Putamen (tissue), 1 donor: ENCODE results near the gene BANP.
A peak's percentile ranks its signal among the peaks of the same experiment; 100 is the strongest.
"Not testable (repeated sequence)": the region's sequence is repeated elsewhere in the genome, so short reads cannot be mapped to it uniquely, and the experiment has no call there.

Experiments
- DNase-seq: peaks from one replicate; pipeline ENCODE4 v3.0.0-alpha.2; 2016; ENCODE audit warnings: low spot score

The BANP gene

GRCh38 chr16:88049561-88050545, 98.6 kb downstream of the BANP start:
- DNase-seq: no peak

- DNase-seq: no peak
These were observed 99.9 kb downstream of the BANP start for GRCh38 chr16:88050952-88051660.

- DNase-seq: no peak
These were observed 101.4 kb downstream of the BANP start for GRCh38 chr16:88052661-88053060.

- not testable (repeated sequence) for DNase-seq
These were observed 102.2 kb downstream of the BANP start for GRCh38 chr16:88053479-88053878.

- no peak for DNase-seq
These were observed 104.1 kb downstream of the BANP start for GRCh38 chr16:88055356-88055755.

- no peak for DNase-seq
These were observed 105.0 kb downstream of the BANP start for GRCh38 chr16:88056212-88056611.

DNA sequence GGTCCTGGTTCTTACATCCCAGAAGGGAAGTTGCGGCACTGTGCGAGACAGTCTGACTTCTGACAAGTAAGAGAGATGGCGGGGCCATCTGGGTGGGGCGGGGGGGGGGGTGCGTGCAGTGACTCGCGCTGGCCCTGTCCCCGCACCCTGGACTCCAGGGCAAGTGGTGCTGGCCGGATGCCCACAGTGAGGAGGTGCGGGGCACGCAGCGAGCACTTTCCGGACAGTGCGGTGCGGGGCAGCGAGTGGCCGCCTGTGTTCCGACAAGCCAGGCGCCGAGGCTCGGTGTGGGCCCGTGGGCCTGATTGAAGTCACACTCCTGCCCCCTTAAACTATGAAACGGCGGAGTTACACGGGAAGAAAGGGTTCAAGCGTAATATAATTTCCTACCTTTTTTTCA, 106.4 kb downstream of the BANP start:
- DNase-seq: no peak

DNA sequence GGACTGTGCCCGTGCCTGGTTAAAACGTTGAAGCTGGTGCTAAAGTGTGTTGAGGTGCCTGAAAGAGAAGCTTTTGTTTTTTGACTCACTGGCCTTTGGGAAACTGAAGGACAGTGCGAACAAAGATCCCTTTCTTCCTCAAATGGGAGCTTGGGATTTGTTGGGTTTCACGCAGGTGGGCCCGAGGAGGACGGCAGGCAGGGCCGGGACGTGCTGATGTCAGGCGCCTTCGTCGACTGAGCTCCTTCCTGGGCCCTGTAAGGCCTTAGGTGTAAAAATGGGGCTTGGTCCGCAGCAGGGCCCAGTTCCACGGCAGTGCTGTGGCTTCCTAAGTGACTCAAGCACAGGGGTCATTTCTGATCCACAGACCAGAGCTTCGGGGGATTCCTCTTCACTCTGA, 106.9 kb downstream of the BANP start:
- DNase-seq: no peak

DNA sequence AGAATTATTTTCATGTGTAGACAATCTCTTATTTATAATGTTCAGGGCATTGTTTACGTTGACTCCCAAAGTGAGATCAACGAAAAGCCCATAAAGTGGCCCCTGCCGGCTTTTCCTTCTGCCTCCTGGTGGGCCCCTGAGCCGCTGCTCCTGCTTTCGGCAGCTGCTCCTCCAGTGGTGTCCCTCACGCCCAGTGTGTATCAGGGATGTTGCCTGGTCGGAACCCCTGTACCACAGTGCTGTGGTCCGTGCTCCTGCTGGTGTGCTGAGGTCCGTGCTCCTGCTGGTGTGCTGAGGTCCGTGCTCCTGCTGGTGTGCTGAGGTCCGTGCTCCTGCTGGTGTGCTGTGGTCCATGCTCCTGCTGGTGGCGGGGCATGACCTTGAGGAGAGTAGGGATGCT, 107.6 kb downstream of the BANP start:
- no peak for DNase-seq

GRCh38 chr16:88059701-88060386, 108.6 kb downstream of the BANP start:
- DNase-seq: no peak

DNA sequence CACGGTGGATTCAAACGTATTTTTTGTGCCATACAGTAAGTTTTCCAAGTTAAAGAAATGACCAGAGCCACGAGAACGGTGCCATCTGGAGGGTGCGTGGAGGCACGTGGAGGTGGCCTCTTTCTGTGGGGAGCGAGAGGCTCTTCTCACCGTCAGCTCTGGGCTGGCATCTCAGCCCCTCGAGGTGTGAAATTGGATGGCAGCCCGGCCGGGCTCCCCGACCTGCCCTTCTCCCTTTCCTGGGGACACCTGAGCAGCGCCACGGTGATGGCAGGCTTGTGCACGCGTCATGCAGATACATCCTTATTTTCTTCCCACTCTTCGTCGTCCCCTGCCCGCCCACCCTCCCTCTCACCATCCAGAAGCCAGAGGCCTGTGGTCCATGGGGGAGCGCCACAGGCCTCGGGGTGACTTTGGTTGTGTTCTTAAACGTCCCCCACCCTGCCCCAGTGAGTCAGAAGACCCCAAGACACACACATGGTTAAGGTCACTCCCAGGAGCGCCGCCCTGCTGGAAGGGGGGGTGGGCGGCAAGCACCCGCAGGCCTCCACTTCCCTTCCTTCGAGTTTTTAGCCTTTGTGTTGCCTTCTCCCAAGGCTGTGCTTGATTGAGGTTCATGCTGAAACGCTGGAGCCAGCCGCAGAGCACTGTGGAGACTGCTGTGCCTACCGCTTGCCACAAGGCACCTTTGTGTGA, 109.4 kb downstream of the BANP start:
- no peak for DNase-seq

DNA sequence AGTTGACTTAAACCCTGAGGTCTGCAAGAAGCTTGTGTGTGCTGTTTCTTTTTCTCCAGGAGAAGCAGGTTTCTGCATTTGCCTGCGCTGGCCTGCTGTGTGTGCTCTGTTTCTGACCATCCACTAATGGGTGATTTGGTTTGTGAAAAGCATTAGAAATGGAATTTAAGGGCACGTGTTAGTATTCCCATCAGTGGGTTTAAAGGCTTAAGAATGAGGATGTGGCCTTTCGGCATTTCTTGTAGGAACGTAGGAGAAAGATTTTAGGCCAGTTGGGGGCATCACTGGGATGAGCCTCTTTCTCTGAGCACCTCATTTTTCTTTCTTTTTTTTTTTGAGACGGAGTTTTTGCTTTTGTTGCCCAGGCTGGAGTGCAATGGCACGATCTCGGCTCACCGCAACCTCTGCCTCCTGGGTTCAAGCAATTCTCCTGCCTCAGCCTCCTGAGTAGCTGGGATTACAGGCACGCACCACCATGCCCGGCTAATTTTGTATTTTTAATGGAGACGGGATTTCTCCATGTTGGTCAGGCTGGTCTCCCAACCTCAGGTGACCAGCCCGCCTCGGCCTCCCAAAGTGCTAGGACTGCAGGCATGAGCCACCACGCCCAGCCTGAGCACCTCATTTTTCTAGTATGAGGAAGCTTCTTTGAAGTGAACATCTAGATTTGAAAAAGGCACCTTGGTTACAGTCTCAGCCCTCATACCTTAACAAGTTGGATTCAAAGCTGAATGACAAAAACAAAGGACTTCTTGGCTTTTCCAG, 110.3 kb downstream of the BANP start:
- DNase-seq: no peak

DNA sequence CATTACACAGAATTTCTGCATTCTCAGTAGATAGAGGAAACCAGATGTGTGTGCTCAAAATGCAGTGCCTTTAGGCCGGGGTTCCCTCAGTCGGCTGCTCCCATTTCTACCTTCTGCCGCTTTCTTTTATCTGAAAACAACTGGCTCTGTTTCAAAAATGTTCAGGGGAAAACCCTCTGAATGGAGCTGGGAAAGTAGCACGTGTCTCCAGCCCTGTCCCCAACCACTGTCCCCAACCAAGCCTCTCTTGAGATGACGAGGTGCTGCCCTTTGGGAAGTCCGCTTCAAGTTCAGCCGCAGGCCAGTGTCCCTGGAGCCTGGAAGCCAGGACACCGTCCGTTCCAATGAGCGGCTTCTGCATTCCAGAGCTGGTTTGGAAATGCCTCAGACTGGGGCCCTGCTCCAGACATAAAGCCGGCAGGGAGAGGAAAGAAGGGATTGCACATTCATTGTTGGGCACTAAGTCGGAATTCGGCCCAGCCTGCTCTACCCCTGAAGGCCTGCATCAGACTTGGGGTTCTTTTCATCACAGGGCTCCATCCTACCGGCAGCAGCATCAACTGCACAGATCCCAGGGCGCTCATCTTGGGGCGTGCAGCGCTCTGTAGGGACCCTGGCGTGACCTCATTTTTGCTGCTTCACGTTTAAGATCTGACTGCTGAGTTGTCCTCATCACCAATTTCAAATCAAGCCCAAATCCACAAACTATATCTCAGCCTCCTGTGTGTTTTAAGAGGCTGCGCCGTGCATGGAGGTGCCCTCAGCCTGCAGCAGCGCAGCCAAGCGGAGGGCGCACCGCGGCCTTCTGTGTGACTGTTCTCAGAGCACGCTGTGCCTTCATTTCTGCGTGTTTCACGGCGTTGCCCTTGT, 111.3 kb downstream of the BANP start:
- no peak for DNase-seq

GRCh38 chr16:88063211-88063773, 112.1 kb downstream of the BANP start:
- peak; percentile 24 for DNase-seq

- DNase-seq: no peak
These were observed 113.0 kb downstream of the BANP start for GRCh38 chr16:88064011-88064888.

- no peak for DNase-seq
These were observed 113.9 kb downstream of the BANP start for GRCh38 chr16:88064889-88065746.

DNA sequence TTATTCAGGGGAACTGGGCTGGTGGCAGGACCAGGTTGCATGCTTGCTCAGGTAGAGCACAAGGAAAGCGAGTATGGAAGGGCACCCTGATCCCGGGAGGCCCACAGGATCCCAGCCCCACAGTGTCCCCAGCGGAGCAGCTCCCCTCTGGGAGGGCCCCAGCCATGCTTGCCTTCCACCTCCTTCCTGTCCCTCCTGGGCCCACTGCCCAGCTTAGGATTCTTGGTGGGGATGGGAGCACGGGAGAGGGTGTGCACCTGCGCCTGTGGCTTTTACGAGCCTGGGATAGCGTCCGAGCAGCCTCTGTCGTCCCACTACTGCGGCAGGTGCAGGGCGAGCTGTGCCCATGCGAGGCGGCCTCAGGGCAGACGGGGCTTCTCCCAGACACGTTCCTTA, 114.5 kb downstream of the BANP start:
- no peak for DNase-seq

DNA sequence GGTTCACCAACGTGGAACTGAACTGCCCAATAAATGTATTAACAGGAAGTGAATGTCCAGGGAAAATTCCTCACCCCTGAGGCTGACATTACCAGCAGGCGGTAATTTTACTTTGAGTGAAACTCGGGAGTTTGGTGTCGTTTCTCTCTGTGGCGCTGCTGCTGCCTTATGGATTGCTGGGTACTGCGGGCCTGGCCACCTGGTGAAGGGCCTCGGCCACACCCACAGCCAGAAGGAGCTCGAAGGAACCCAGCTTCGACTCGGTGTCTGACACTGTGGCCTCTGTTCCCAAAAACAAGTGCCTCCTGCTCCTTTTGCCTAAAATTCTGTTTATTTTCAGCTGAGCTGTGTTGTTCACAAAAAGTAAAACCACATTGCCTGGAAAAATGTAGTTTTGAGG, 115.0 kb downstream of the BANP start:
- DNase-seq: no peak
